DND-41 (cell line): ENCODE measurements around the gene S100A8.

ENCODE experiments used
- ATAC-seq: fragments of 200-7000 bp; cut with Tn5 transposase; 3 replicates; pipeline ENCODE4 v1.9.1; 2021; ENCODE audit warnings: low read depth; ENCODE audit not compliant: insufficient read depth
- DNase-seq: peaks from one replicate; pipeline ENCODE4 v3.0.0-alpha.2; 2020
- H2AFZ ChIP-seq: 2 replicates; pipeline ENCODE4 v1.6.0; 2012; ENCODE audit warnings: low read depth, low read length
- H3K27ac ChIP-seq: 2 replicates; pipeline ENCODE4 v1.5.1; 2012; ENCODE audit warnings: low read length, inconsistent platforms
- H3K27me3 ChIP-seq: fragments of 200-600 bp; sonication (generic); 2 replicates; pipeline ENCODE4 v1.6.0; 2012; ENCODE audit warnings: low read length, mild to moderate bottlenecking, inconsistent platforms; ENCODE audit not compliant: insufficient read depth, poor library complexity
- H3K36me3 ChIP-seq: 2 replicates; pipeline ENCODE4 v1.5.1; 2012; ENCODE audit warnings: low read length, inconsistent platforms; ENCODE audit not compliant: insufficient read depth
- H3K4me1 ChIP-seq: 2 replicates; pipeline ENCODE4 v1.5.1; 2012; ENCODE audit warnings: mild to moderate bottlenecking, low read length; ENCODE audit not compliant: insufficient read depth
- H3K4me2 ChIP-seq: 2 replicates; pipeline ENCODE4 v1.6.0; 2012; ENCODE audit warnings: mild to moderate bottlenecking, moderate library complexity, low read length, inconsistent platforms; ENCODE audit not compliant: insufficient read depth
- H3K4me3 ChIP-seq, 2 experiments: fragments of 200-600 bp in 1 of 2; shearing (Covaris generic) in 1 of 2; 2 replicates each; pipeline ENCODE4 v1.5.1; 2012 to 2016; ENCODE audit warnings: inconsistent platforms in 2 of 2, low read length in 2 of 2, mild to moderate bottlenecking in 2 of 2, low read depth in 1 of 2, moderate library complexity in 1 of 2
- H3K79me2 ChIP-seq: 2 replicates; pipeline ENCODE4 v1.6.0; 2012; ENCODE audit warnings: low read length, inconsistent platforms; ENCODE audit not compliant: insufficient read depth
- H3K9ac ChIP-seq: 2 replicates; pipeline ENCODE4 v1.6.0; 2012; ENCODE audit warnings: low read depth, mild to moderate bottlenecking, inconsistent platforms, low read length, moderate library complexity
- H3K9me3 ChIP-seq: 2 replicates; pipeline ENCODE4 v1.5.1; 2012; ENCODE audit warnings: low read length, moderate library complexity, mild to moderate bottlenecking, inconsistent platforms; ENCODE audit not compliant: insufficient read depth, severe bottlenecking
- H4K20me1 ChIP-seq: 2 replicates; pipeline ENCODE4 v1.6.0; 2012; ENCODE audit warnings: low read length; ENCODE audit not compliant: insufficient read depth
- EZH2 ChIP-seq: IDR thresholded peaks from 3 replicates; pipeline ENCODE4 v1.6.1; 2012; ENCODE audit warnings: borderline replicate concordance, low read depth, mild to moderate bottlenecking, moderate library complexity, low read length, inconsistent platforms; ENCODE audit not compliant: severe bottlenecking
- TF ChIP-seq, protein P1 (sequence below): IDR thresholded peaks from 2 replicates; pipeline ENCODE4 v1.5.1; 2012; ENCODE audit warnings: borderline replicate concordance, low read length, moderate library complexity, mild to moderate bottlenecking; ENCODE audit not compliant: poor library complexity, severe bottlenecking; ENCODE audit errors: extremely low read depth

The S100A8 gene

GRCh38 chr1:153345187-153346076 is 45.4 kb downstream of the S100A8 start:
- no peak; the same call in 2 of the 3 replicates for ATAC-seq
- H3K27ac ChIP-seq = no peak overlapping the region
- no peak overlapping the region for H3K9ac ChIP-seq
- H3K4me2 ChIP-seq = no peak overlapping the region
- H2AFZ ChIP-seq = no peak overlapping the region
- no peaks in the 10 kb centered on the region for H3K36me3 ChIP-seq
- peaks cover 3% of the 10 kb centered on the region; the same call in 1 of the 2 replicates for H4K20me1 ChIP-seq
- no peaks in the 10 kb centered on the region for H3K4me1 ChIP-seq
- TF ChIP-seq EZH2 = no peak
- TF ChIP-seq, protein P1, sequence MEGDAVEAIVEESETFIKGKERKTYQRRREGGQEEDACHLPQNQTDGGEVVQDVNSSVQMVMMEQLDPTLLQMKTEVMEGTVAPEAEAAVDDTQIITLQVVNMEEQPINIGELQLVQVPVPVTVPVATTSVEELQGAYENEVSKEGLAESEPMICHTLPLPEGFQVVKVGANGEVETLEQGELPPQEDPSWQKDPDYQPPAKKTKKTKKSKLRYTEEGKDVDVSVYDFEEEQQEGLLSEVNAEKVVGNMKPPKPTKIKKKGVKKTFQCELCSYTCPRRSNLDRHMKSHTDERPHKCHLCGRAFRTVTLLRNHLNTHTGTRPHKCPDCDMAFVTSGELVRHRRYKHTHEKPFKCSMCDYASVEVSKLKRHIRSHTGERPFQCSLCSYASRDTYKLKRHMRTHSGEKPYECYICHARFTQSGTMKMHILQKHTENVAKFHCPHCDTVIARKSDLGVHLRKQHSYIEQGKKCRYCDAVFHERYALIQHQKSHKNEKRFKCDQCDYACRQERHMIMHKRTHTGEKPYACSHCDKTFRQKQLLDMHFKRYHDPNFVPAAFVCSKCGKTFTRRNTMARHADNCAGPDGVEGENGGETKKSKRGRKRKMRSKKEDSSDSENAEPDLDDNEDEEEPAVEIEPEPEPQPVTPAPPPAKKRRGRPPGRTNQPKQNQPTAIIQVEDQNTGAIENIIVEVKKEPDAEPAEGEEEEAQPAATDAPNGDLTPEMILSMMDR = no peak
- H3K27me3 ChIP-seq = peaks cover 37% of the 10 kb centered on the region
- H3K4me3 ChIP-seq = no peak overlapping the region
- DNase-seq = no peak
- no peaks in the 10 kb centered on the region for H3K9me3 ChIP-seq
- H3K79me2 ChIP-seq = no peaks in the 10 kb centered on the region

DNA sequence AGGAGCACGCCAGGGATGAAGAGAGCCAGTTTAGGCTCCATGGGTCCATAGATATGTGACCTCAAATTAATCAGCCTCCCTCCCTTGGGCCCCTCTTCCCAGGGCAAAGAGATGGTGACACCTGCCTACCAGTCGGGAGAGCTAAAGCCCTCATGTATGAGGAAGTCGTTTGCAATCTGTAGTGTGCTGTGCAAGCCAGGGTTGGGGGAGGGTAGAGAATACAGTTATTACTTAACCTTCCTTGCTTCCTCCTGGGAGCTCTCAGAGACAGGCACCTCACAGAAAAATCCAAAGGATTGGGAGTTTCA is 46.2 kb downstream of the S100A8 start:
- TF ChIP-seq, protein P1 = no peak
- no peak for TF ChIP-seq EZH2
- Histone ChIP-seq H3K27ac (no peak overlapping the region), H3K36me3 (no peaks in the 10 kb centered on the region), H3K27me3 (peaks cover 37% of the 10 kb centered on the region), H3K4me1 (no peaks in the 10 kb centered on the region), H3K4me3 (no peak overlapping the region), H3K79me2 (no peaks in the 10 kb centered on the region), H2AFZ (no peak overlapping the region), H4K20me1 (peaks cover 3% of the 10 kb centered on the region; the same call in 1 of the 2 replicates), H3K4me2 (no peak overlapping the region), H3K9ac (no peak overlapping the region), H3K9me3 (no peaks in the 10 kb centered on the region)
- no peak for ATAC-seq
- no peak for DNase-seq

DNA sequence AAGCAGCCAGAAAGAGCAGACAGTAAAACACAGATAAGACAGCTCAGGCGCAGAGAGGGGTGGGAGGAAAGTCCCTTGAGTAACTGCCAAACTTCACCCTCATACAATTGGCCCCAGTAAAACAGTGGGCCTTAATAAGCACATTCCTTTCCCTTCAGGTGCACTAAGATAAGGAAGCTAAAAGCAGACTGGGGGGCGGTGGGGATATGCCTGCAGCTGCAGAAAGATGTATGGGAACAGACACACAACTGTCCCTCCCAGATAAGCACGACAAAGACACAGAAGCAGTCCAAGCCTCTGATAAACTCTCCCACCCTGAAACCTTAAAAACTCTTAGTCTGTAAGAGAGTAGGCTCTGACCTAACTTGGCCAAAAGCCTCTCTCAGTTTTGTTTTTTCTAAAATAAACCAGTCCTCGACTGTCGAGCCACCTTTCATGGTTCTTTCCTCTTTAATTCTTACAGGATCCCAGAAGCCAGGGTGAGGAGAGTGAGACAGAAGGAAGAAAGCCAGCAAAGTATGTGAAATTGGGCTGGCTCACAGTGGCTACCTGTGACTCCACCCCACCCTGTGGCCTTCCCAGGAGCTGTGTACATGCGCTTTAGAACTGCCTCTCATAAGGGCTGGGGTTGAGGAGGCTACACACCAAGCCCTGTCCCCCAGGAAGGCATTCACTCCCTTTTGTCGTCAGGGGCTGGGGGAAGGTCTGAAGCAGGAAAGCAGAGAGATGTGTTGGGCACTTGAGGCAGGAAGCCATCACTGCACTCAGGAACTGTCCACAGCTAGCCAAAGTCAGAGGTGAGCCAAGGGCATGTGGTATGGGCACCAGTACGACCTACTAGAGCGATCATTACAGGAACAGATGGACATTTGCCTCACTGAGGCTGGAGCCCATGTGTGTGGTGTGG is 46.8 kb downstream of the S100A8 start:
- no peaks in the 10 kb centered on the region for H3K9me3 ChIP-seq
- H3K4me1 ChIP-seq = no peaks in the 10 kb centered on the region
- no peak overlapping the region for H3K4me2 ChIP-seq
- H3K36me3 ChIP-seq = no peaks in the 10 kb centered on the region
- H4K20me1 ChIP-seq = peaks cover 3% of the 10 kb centered on the region; the same call in 1 of the 2 replicates
- H3K4me3 ChIP-seq = no peak overlapping the region
- H3K27ac ChIP-seq = no peak overlapping the region
- H2AFZ ChIP-seq = no peak overlapping the region
- DNase-seq (no peak), ATAC-seq (no peak)
- H3K79me2 ChIP-seq = no peaks in the 10 kb centered on the region
- peaks cover 37% of the 10 kb centered on the region for H3K27me3 ChIP-seq
- no peak overlapping the region for H3K9ac ChIP-seq
- TF ChIP-seq, protein P1 = no peak
